ENCODE measurements around the gene NFE2L2.
"Not testable (repeated sequence)": the region's sequence is repeated elsewhere in the genome, so short reads cannot be mapped to it uniquely, and the experiment has no call there.

NFE2L2 gene

DNA sequence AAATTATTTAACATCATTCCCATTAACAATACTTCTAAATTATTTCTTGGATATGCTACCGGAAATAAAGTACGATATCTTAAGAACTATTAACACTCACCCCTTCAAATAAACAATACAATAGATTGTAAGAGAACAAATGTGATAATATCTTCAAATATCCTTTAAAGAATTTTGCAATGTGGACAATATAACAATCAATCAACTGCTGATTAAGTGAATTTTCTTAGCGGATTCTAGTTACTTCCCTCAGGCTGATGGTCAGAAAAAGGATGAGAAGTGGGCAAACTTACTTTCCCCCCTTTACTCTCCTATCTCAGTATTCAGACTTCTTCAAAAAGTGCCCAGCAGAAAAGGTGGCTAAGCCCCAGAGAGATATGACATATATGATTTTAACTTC lies 10.8 kb downstream of the NFE2L2 start:
- Mint-ChIP-seq H3K9me3 (peaks cover 4% of the 10 kb centered on the region), H3K4me1 (peaks cover 58% of the 10 kb centered on the region), H3K27ac (no peak overlapping the region), H3K36me3 (ENCODE audit: low read depth) (peaks cover 45% of the 10 kb centered on the region), H3K4me3 (no peak overlapping the region), H3K27me3 (ENCODE audit: low read depth) (no peaks in the 10 kb centered on the region)
- TF ChIP-seq, protein P1, sequence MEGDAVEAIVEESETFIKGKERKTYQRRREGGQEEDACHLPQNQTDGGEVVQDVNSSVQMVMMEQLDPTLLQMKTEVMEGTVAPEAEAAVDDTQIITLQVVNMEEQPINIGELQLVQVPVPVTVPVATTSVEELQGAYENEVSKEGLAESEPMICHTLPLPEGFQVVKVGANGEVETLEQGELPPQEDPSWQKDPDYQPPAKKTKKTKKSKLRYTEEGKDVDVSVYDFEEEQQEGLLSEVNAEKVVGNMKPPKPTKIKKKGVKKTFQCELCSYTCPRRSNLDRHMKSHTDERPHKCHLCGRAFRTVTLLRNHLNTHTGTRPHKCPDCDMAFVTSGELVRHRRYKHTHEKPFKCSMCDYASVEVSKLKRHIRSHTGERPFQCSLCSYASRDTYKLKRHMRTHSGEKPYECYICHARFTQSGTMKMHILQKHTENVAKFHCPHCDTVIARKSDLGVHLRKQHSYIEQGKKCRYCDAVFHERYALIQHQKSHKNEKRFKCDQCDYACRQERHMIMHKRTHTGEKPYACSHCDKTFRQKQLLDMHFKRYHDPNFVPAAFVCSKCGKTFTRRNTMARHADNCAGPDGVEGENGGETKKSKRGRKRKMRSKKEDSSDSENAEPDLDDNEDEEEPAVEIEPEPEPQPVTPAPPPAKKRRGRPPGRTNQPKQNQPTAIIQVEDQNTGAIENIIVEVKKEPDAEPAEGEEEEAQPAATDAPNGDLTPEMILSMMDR (IDR thresholded peaks at IDR 0.05; ENCODE audit: unreplicated experiment in 3 of 3): no peak

DNA sequence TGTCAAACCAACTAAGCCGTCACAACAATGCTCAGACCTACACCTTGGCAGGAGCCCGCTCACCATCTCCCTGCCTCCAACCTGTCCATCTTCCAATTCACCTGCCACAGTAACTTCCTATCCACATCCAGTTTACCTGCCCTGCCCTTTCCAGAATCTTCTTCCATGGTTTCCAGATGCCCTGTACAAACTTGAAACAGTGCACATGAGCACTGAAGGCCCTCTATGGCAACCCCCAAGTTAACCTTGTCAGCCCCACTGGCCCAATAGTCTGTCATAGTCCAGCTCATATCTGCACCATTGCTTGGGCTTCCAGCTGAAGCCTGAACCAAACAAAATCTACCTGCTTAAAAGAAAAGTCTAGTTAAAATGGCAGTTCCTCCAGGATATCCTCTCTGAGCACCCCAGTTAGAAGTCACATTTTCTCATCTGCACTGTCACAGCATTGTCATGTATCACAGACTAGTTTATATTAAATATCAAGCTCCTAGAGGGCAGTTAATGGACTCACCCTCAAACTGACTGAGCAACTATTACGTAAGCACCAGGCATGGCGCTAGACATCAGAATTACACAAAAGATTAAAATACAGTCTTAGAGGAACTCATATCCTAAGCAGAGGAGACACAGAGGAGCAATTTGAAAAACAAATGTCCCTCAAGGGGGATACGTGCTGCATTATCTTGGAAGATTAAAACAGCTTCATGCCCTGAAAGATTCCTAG lies 11.6 kb downstream of the NFE2L2 start:
- H3K4me1 Mint-ChIP-seq: peaks cover 58% of the 10 kb centered on the region
- no peaks in the 10 kb centered on the region for H3K9me3 Mint-ChIP-seq
- H3K4me3 Mint-ChIP-seq: no peak overlapping the region
- peak overlapping the region; percentile 1 to 48 (median 14) for H3K27ac Mint-ChIP-seq
- peaks cover 38% of the 10 kb centered on the region for H3K36me3 Mint-ChIP-seq (ENCODE audit: low read depth)
- TF ChIP-seq, protein P1 (IDR thresholded peaks at IDR 0.05; ENCODE audit: unreplicated experiment in 3 of 3): no peak
- no peaks in the 10 kb centered on the region for H3K27me3 Mint-ChIP-seq (ENCODE audit: low read depth)

DNA sequence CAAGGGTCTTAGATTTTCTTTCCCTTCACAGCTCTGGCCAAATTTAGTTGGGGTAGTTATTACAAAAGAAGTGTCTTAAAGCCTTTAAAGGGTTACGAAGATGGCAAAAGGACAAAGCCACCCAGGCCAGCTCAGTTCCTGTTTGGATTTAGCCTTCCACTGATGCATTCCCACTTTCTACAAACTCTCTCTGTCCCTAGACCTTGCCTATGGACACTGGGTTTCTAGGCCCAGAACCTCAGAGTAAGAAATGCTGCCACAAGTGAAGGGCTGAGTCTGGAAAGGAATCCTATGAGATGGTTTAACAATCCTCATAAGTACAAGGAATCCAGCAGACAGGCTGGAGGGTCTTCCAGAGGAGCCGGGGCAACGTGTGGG lies 13.4 kb downstream of the NFE2L2 start:
- peak overlapping the region in 2 of 3 experiments; percentile 27 to 41 for H3K27ac Mint-ChIP-seq
- H3K4me3 Mint-ChIP-seq: no peak overlapping the region
- H3K9me3 Mint-ChIP-seq: no peaks in the 10 kb centered on the region
- H3K36me3 Mint-ChIP-seq (ENCODE audit: low read depth): peaks cover 26% of the 10 kb centered on the region
- H3K27me3 Mint-ChIP-seq (ENCODE audit: low read depth): no peaks in the 10 kb centered on the region
- peaks cover 54% of the 10 kb centered on the region for H3K4me1 Mint-ChIP-seq
- TF ChIP-seq, protein P1 (IDR thresholded peaks at IDR 0.05; ENCODE audit: unreplicated experiment in 3 of 3): no peak

DNA sequence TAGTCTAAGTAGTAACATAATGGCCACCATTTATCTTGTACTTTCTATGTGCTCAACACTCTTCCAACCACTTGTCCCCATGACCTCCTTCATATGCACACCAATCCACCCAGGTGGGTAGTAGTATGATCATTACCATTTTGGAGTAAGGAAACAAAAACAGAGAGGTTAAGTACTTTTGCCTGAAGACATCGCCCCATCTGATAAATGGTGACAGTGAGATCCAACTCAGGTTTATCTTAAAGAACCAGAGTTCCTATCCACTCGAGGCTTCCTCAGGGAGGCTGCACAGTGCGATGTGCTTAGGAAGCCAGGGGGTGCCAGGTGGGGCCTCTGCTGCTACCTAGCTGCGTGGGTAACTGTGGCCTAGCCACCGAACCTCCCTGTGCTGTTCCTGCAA lies 14.1 kb downstream of the NFE2L2 start:
- H3K9me3 Mint-ChIP-seq: no peaks in the 10 kb centered on the region
- no peak overlapping the region for H3K27ac Mint-ChIP-seq
- peaks cover 53% of the 10 kb centered on the region for H3K4me1 Mint-ChIP-seq
- TF ChIP-seq, protein P1 (IDR thresholded peaks at IDR 0.05; ENCODE audit: unreplicated experiment in 3 of 3): no peak
- no peaks in the 10 kb centered on the region for H3K27me3 Mint-ChIP-seq (ENCODE audit: low read depth)
- H3K36me3 Mint-ChIP-seq (ENCODE audit: low read depth): peaks cover 30% of the 10 kb centered on the region
- H3K4me3 Mint-ChIP-seq: no peak overlapping the region

DNA sequence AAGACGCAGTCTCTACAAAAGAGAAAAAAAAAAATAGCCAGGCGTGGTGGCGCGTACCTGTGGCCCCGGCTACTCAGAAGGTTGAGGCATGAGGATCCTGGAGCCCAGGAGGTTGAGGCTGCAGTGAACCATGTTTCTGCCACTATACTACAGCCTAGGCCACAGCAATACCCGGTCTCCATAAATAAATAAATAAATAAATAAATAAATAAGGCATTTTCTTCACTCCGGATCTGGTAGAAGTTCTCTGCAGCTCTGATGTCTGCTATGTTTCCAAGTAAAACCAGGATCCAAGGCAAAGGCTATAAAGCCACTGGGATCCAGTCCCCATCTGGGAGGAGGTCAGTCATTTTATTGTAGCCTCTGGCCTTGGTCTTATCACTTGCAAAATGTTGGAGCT lies 15.5 kb downstream of the NFE2L2 start:
- H3K4me3 Mint-ChIP-seq: no peak overlapping the region
- H3K27ac Mint-ChIP-seq: no peak overlapping the region
- H3K27me3 Mint-ChIP-seq (ENCODE audit: low read depth): no peaks in the 10 kb centered on the region
- H3K4me1 Mint-ChIP-seq: peaks cover 51% of the 10 kb centered on the region
- TF ChIP-seq, protein P1 (IDR thresholded peaks at IDR 0.05; ENCODE audit: unreplicated experiment in 3 of 3): no peak
- peaks cover 40% of the 10 kb centered on the region for H3K36me3 Mint-ChIP-seq (ENCODE audit: low read depth)
- no peaks in the 10 kb centered on the region for H3K9me3 Mint-ChIP-seq

DNA sequence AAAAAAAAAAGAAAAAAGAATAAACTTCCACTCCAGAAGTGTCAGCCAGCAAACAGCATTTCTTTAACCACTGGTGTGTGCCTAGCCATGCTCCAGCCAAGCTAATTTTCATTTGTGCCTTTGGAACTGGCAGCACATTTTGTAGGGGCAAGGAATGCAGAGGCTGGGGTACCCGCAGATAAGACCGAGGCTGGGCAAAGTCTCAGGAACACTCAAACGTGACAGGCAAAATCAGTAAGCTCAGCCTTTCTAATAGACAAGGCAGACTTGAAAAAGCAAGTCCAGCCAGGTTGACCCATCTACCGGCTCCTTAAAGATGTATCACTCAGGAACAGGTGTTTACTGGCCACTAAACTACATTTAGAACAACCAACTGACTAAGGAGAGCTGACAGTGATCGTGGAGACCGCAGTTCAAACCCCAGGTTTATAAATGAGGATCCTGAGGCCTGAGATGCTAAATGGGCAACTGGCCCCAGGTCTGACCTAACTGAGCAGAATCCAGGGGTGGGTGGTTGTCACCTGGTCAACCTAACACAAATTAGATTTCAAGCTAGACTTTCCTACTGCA lies 16.7 kb downstream of the NFE2L2 start:
- H3K4me1 Mint-ChIP-seq: peaks cover 45% of the 10 kb centered on the region
- H3K36me3 Mint-ChIP-seq (ENCODE audit: low read depth): peaks cover 30% of the 10 kb centered on the region
- H3K4me3 Mint-ChIP-seq: no peak overlapping the region
- TF ChIP-seq, protein P1 (IDR thresholded peaks at IDR 0.05; ENCODE audit: unreplicated experiment in 3 of 3): no peak
- H3K27me3 Mint-ChIP-seq (ENCODE audit: low read depth): no peaks in the 10 kb centered on the region
- no peaks in the 10 kb centered on the region for H3K9me3 Mint-ChIP-seq
- H3K27ac Mint-ChIP-seq: no peak overlapping the region

DNA sequence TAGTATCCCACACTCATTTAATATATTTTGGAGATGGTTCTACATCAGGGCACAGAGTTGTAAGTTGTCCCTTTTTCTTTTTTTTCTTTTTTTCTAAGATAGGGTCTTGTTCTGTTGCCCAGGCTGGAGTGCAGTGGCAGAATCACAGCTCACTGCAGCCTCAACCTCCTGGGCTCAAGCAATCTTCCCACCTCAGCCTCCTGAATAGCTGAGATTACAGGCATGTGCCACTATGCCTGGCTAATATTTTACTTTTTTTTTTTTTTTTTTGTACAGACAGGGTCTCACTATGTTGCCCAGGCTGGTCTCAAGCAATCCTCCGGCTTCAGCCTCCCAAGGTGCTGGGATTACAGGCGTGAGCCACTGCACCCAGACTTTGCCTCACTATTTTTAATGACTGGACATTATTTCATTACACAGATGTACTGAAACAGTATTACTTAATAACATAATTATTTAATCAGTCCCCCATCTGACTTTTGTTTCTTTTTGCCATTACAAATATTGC lies 17.9 kb downstream of the NFE2L2 start:
- H3K4me1 Mint-ChIP-seq: peaks cover 48% of the 10 kb centered on the region
- not testable (repeated sequence) for H3K4me3 Mint-ChIP-seq; H3K9me3 Mint-ChIP-seq; H3K27ac Mint-ChIP-seq; H3K27me3 Mint-ChIP-seq (ENCODE audit: low read depth)
- peaks cover 27% of the 10 kb centered on the region for H3K36me3 Mint-ChIP-seq (ENCODE audit: low read depth)
